ENCODE results near the gene UGP2.

DNA sequence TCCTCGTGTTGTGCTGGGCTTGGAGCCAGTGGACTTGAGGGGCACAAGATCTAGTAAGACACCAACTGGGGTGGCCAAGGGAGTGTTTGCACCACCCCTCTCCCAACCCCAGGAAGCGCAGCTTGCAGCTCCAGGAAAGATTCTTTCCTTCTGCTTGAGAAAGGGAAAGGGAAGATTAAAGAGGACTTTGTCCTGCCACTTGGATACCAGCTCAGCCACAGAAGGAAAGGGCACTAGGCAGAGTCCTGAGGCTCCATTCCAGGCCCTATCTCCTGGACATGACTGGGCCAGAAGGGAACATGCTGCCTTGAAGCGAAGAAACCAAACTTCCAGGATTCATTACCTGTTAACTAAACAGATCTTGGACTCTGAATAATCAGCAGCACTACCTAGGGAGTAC is 44.9 kb upstream of the UGP2 start:
- no peak for TF ChIP-seq POLR2AphosphoS5 (IDR thresholded peaks at IDR 0.05)
- TF ChIP-seq, protein P1, sequence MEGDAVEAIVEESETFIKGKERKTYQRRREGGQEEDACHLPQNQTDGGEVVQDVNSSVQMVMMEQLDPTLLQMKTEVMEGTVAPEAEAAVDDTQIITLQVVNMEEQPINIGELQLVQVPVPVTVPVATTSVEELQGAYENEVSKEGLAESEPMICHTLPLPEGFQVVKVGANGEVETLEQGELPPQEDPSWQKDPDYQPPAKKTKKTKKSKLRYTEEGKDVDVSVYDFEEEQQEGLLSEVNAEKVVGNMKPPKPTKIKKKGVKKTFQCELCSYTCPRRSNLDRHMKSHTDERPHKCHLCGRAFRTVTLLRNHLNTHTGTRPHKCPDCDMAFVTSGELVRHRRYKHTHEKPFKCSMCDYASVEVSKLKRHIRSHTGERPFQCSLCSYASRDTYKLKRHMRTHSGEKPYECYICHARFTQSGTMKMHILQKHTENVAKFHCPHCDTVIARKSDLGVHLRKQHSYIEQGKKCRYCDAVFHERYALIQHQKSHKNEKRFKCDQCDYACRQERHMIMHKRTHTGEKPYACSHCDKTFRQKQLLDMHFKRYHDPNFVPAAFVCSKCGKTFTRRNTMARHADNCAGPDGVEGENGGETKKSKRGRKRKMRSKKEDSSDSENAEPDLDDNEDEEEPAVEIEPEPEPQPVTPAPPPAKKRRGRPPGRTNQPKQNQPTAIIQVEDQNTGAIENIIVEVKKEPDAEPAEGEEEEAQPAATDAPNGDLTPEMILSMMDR (IDR thresholded peaks at IDR 0.05): no peak
